HUES64 (cell line): ENCODE data around the gene MYH6.

Experiments used
- H3K27ac ChIP-seq: 2 replicates; pipeline ENCODE4 v1.7.0; 2013; ENCODE audit warnings: low read depth, low read length, inconsistent platforms
- H3K27me3 ChIP-seq: 2 replicates; pipeline ENCODE4 v1.6.1; 2013; ENCODE audit warnings: mild to moderate bottlenecking, low read length; ENCODE audit not compliant: insufficient read depth
- H3K36me3 ChIP-seq: 2 replicates; pipeline ENCODE4 v1.6.1; 2013; ENCODE audit warnings: mild to moderate bottlenecking, low read length; ENCODE audit not compliant: insufficient read depth
- H3K4me1 ChIP-seq: 2 replicates; pipeline ENCODE4 v1.6.1; 2013; ENCODE audit warnings: mild to moderate bottlenecking, low read length, moderate library complexity; ENCODE audit not compliant: insufficient read depth
- H3K4me3 ChIP-seq: 2 replicates; pipeline ENCODE4 v1.5.1; 2013; ENCODE audit warnings: mild to moderate bottlenecking, low read length, moderate library complexity
- H3K9ac ChIP-seq: 2 replicates; pipeline ENCODE4 v1.6.1; 2013; ENCODE audit warnings: mild to moderate bottlenecking, low read depth, low read length
- H3K9me3 ChIP-seq: 2 replicates; pipeline ENCODE4 v1.6.1; 2013; ENCODE audit warnings: low read depth, low read length; ENCODE audit not compliant: insufficient read depth
- WGBS: fragments of 150-250, 120-280 bp; methylation state at CpG from one replicate; pipeline ENCODE4 v1.1.7; 2013; ENCODE audit warnings: missing lambda C conversion rate; 5-methylcytosine and 5-hydroxymethylcytosine counted together

Gene MYH6

DNA sequence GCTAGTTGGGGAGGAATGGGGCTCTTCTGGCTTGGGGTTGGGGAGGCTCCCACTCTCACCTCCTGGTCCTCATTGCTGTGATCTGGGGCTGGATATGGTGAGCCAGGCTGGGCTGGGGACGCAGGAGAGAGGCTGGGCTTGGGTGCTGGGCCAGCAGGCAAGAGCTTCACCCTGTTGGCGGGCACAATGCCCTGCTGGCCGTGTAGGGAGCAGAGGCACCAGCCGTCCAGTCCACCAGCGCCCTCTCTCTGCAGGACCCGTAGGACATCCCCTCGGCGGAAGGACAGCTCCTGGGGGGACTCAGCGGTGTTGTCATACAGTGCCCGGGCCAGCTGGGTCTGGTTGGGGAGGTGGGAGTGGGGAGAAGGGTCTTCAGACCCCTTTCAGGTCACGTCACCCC, 47.6 kb downstream of the MYH6 start:
- no peak overlapping the region for H3K9ac ChIP-seq
- H3K27me3 ChIP-seq: no peaks in the 10 kb centered on the region
- H3K4me1 ChIP-seq: peaks cover 7% of the 10 kb centered on the region
- H3K27ac ChIP-seq: no peak overlapping the region
- H3K4me3 ChIP-seq: no peak overlapping the region
- WGBS: 87% methylated on average over 11 of the region's 11 CpGs
- H3K9me3 ChIP-seq: no peaks in the 10 kb centered on the region
- H3K36me3 ChIP-seq: peaks cover 32% of the 10 kb centered on the region

DNA sequence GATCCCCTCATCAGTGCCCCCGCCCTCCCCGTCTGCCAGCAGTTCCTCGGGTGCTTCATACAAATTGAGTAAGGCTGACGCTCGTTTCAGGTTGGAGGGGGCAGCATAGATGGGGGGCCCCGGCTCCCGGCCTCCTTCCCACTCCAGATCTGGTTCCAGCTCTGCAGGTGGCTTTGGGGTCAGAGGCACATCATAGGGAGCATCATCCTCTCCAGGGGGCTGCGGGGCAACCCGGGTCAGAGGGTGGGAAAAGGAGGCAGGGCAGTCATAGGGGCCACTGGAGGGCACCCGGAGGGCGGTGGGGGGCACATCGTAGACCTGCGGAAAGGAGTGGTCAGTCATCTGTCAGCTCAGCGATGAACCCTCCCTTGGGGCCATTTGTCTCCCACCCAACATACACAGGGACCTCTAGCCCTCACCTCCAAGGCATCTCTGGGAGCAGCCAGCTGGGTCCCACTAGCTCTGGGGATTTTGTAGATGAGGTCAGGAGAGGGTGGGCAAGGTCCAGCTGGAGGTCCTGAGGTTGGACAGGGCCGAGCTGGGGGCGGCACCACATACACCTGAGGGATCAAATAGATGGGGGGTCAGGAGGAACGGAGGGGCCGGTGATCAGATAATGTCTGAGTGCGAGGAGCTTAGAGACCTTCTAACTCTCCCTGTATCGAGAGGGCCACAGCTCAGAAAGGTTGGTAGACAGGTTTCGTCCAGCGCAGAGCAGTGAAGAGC, 48.2 kb downstream of the MYH6 start:
- no peaks in the 10 kb centered on the region for H3K27me3 ChIP-seq
- peaks cover 7% of the 10 kb centered on the region for H3K4me1 ChIP-seq
- H3K4me3 ChIP-seq: no peak overlapping the region
- WGBS: 96% methylated on average over 22 of the region's 22 CpGs
- H3K36me3 ChIP-seq: peaks cover 32% of the 10 kb centered on the region
- H3K9me3 ChIP-seq: no peaks in the 10 kb centered on the region
- no peak overlapping the region for H3K9ac ChIP-seq
- H3K27ac ChIP-seq: no peak overlapping the region

DNA sequence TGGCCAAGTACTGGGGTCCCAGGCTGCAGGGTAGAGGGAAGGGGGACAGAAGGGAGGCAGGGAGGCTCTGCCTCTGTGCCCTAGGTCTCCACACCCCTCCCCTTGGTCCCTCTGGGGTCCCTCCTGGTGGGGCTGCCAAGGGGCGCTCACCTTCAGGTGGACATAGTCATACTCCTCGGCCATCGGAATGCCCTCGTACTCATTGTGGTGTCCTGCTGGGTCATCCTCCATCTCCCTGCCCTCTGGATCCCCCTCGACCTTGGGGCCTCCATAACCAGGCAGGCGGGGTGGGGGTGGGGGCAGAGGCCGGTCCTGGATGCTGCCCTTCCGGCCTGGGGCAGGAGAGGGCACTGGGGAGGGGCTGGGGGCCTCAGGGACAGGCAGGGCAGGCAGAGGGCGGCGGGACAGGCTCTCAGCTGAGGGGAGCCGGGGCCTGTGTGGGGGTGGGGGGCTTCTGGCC, 48.9 kb downstream of the MYH6 start:
- Histone ChIP-seq H3K36me3 (peaks cover 32% of the 10 kb centered on the region), H3K9me3 (no peaks in the 10 kb centered on the region), H3K9ac (no peak overlapping the region), H3K4me3 (no peak overlapping the region), H3K27me3 (peaks cover under 1% of the 10 kb centered on the region; the same call in 1 of the 2 replicates), H3K4me1 (peaks cover 5% of the 10 kb centered on the region), H3K27ac (no peak overlapping the region)
- 89% methylated on average over 11 of the region's 11 CpGs for WGBS

DNA sequence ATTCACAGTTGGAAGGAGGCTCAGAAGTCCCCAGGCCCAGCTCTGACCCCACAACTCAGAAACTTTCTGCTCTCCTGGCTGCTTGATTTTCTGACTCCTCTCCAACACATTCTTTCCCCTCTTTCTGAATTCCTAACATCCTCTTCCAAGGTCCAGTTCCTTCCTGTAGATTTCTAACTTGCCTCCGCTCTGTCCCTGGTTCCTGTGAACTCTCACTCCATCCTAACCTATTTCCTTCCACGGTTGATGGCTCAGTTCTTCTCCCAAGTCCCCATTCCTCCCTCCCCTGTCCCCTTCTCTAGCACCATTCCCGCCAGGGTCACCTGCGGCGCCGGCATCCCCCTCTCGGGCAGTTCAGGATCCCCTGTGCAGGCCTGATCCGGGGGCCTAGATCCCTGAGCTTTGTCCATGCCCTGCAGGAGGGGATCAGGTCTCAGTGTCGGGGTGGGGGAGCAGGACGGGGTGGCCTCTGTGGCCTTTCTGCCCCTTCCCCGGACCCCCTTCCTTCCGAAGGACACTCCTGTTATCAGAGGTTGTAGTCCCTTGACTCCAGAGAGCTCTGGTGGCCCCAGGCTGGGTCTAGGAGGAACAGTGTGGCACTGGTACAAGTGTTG, 49.4 kb downstream of the MYH6 start:
- H3K4me3 ChIP-seq: no peak overlapping the region
- H3K9me3 ChIP-seq: no peaks in the 10 kb centered on the region
- no peaks in the 10 kb centered on the region for H3K4me1 ChIP-seq
- no peak overlapping the region for H3K9ac ChIP-seq
- 91% methylated on average over 12 of the region's 12 CpGs for WGBS
- peaks cover 6% of the 10 kb centered on the region; the same call in 1 of the 2 replicates for H3K27me3 ChIP-seq
- no peak overlapping the region for H3K27ac ChIP-seq
- H3K36me3 ChIP-seq: peaks cover 32% of the 10 kb centered on the region

DNA sequence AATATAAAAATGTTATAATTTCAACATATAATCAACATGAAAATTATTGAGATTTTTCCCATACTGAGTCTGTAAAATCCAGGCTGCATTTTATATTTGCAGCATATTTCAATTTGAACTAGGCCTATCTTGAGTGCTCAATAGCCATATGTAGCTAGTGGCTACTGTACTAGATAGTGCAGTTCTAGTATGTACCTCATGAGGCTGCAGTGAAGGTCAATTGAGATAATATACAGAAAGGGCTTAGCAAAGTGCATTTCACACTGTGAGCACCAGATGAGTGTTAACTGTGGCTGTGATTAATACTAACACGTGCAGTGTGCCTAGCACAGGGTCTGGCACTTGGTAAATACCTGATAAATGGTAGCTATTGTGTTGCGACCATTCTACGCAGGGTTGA, 50.0 kb downstream of the MYH6 start:
- Histone ChIP-seq H3K9ac (no peak overlapping the region), H3K4me3 (no peak overlapping the region), H3K4me1 (no peaks in the 10 kb centered on the region), H3K9me3 (no peaks in the 10 kb centered on the region), H3K27ac (no peak overlapping the region), H3K27me3 (peaks cover 11% of the 10 kb centered on the region; the same call in 1 of the 2 replicates), H3K36me3 (peaks cover 32% of the 10 kb centered on the region)
- 84% methylated on average over 3 of the region's 3 CpGs for WGBS

DNA sequence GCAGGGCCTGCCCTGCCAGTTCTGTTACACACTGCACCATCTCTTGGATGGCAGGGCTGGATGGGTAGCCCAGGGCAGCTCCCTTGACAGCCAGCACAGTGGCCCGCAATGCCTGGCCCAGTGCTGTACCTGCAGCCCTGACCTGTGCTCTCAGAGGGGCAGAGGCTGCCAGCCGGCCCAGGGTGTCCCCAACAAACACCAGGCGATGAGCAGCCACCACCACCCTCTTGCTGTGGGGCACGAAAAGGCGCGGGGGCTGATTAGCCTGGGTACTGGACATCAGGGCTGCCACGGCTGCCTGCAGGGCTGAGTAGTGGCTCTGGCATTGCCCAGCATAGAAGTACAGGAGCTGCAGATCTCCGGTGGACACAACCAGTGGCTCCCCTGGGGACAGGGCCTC, 50.8 kb downstream of the MYH6 start:
- H3K9me3 ChIP-seq: no peaks in the 10 kb centered on the region
- H3K27ac ChIP-seq: no peak overlapping the region
- no peak overlapping the region for H3K9ac ChIP-seq
- WGBS: 94% methylated on average over 8 of the region's 8 CpGs
- H3K4me3 ChIP-seq: no peak overlapping the region
- H3K4me1 ChIP-seq: no peaks in the 10 kb centered on the region
- peaks cover 32% of the 10 kb centered on the region for H3K36me3 ChIP-seq
- H3K27me3 ChIP-seq: peaks cover 11% of the 10 kb centered on the region; the same call in 1 of the 2 replicates

DNA sequence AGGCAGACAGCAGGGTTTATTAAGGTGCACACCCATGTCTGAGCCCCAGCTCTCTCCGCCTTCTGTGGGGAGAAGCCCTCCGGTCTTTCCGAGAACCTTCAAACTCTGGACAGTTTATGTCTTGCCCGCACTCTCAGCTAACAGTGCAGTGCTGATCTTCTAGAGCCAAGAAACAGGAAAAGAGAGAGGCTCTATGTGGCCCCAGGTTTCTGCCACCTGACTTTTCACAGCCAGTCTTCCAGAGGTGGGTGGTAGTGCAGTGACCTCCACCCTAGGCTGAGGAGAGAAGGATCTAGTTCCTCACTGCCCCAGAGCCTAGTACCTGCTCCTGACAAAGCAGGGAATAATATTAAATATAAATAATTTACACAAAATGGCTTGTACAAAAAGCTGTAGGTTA, 51.4 kb downstream of the MYH6 start:
- no peak overlapping the region for H3K27ac ChIP-seq
- no peaks in the 10 kb centered on the region for H3K4me1 ChIP-seq
- no peak overlapping the region for H3K9ac ChIP-seq
- H3K4me3 ChIP-seq: no peak overlapping the region
- peaks cover 16% of the 10 kb centered on the region; the same call in 1 of the 2 replicates for H3K27me3 ChIP-seq
- H3K9me3 ChIP-seq: no peaks in the 10 kb centered on the region
- WGBS: 97% methylated on average over 4 of the region's 4 CpGs
- H3K36me3 ChIP-seq: peaks cover 32% of the 10 kb centered on the region

DNA sequence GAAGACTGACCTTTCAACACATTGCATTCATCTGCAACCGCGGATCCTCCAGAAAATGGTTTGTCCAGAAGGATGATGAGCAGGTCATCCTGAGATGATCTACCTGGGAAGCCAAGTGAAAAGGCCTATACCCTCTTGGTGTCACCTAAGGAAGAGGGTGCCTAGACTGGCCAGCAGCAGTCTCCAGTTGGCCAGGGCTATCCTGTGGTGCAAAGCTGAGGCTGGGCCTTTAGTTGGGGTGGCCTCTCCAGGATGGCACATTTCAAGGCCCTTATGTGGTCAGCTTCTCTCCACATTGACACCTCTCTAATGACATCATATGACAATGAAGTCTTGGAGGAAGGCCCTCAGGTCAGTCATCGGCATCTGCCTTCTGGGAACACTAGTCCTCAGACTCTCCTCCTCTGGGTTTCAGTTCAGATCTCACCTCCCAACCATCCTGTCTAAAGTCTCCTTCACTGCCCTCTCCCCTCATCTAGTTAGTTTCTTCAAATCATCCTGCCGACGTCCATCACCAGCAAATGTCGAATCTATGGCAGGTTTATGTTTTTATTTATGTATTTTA, 52.1 kb downstream of the MYH6 start:
- Histone ChIP-seq H3K4me3 (no peak overlapping the region), H3K36me3 (peaks cover 25% of the 10 kb centered on the region), H3K27me3 (peaks cover 23% of the 10 kb centered on the region), H3K27ac (no peak overlapping the region), H3K9ac (no peak overlapping the region), H3K4me1 (no peaks in the 10 kb centered on the region), H3K9me3 (no peaks in the 10 kb centered on the region)
- WGBS: 90% methylated on average over 3 of the region's 6 CpGs

DNA sequence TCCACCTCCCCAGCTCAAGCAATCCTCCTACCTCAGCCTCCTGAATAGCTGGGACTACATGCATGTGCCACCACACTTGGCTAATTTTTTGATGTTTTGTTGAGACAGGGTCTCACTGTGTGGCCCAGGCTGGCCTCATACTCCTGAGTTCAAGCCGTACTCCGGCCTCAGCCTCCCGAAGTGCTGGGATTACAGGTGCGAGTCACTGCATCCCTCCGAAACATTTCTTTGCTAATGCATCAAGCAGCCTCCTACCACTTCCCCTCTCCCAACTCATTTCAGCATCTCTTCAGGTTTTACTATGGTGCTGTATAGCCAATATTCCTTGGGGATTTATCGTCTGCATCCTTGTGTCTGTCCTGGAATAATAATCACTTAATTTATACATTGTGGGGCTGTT, 53.1 kb downstream of the MYH6 start:
- H3K9ac ChIP-seq: no peak overlapping the region
- no peak overlapping the region for H3K4me3 ChIP-seq
- no peak overlapping the region for H3K27ac ChIP-seq
- H3K27me3 ChIP-seq: peaks cover 26% of the 10 kb centered on the region
- 92% methylated on average over 6 of the region's 6 CpGs for WGBS
- no peaks in the 10 kb centered on the region for H3K9me3 ChIP-seq
- H3K4me1 ChIP-seq: no peaks in the 10 kb centered on the region
- H3K36me3 ChIP-seq: peaks cover 21% of the 10 kb centered on the region

DNA sequence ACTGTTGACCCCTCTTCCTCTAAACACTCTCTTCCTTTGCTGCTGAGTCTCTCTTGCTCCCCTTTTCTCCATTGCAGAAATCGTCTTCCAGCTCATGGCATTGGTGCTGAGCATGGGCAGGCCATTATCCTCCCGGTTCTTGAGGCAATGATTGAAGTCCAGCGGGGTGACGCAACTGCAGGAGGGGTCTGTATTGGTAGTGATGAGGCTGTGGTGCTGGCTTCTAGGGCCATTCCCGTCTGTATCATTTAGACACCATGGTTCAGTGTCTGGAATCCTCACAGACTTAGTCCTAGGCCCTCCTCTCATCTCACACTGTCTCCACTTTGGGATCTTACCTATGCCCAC, 54.7 kb downstream of the MYH6 start:
- peak overlapping the region; percentile 84 for H3K4me3 ChIP-seq
- WGBS: 84% methylated on average over 5 of the region's 5 CpGs
- no peaks in the 10 kb centered on the region for H3K4me1 ChIP-seq

More for the DNA sequence above, 54.7 kb downstream of the MYH6 start:
- no peak overlapping the region for H3K27ac ChIP-seq
- H3K9me3 ChIP-seq: no peaks in the 10 kb centered on the region
- H3K36me3 ChIP-seq: peaks cover 14% of the 10 kb centered on the region
- peaks cover 26% of the 10 kb centered on the region for H3K27me3 ChIP-seq
- H3K9ac ChIP-seq: no peak overlapping the region
